8988T (cell line): ENCODE results near the gene ZNF331.

ENCODE experiments used
- DNase-seq: peaks from one replicate; pipeline ENCODE4 v3.0.0; 2011

Gene ZNF331

DNA sequence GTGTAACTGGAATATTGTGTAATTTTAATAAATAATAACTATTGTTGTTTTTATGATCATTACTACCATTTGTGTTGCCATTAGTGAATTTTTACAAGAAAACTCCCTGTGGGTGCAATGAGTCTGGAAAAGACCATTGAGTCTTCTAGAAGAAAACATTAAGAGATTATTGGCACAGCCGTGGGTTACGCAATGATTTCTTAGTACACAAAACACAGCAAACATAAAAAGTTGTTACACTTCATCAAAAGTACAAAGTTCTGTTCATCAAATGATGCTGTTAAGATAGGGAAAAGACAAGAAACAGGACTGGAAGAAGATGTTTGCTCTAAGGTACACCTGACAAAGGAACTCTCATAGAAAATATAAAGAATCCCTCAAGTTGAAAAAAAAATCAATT lies 41.6 kb downstream of the ZNF331 start:
- DNase-seq: no peak

DNA sequence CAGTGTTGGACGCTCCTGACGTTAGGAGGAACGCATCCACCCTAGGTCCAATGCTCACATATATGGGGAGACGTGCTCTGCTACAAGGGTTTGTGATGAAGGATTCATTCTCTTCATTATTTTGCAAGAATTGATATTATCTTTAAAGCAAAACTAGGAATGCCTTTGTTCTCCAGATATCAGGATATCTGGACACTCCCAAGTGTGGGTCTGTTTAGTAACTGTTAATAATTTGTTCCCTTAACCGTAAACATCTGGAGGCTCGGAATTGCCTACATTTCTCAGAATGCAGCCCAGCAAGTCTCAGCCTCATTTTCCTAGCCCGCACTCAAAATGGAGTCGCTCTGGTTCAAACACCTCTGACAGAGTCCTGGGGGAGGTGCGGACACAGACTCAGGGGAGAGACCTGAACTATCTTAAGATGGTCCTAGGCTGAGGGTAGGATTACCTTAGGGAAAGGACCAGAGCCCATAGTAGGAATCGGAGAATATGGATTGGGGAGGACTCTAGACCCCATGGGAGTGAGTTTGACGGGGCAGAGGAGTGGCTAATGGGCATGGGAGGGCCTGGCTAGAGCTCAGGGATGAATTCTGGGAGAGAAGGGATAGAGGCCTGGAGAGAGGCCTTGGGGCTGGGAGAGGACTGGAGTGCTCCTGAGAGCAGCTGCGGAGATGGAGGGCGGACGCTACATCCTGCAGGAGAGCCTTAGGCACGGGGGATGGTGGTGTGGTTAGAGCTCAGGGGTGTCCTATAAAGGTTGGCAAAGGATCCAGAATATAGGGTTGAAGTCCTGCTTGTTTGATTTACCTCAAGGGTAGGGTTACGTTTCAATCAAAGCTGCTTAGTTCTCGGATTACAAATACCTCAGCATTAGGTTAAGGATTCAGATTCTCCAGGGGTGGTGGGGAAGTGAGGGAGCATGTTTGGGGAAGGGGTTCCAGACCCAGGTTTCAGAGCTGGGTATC lies 43.2 kb downstream of the ZNF331 start:
- DNase-seq: no peak

- no peak for DNase-seq
Measured at GRCh38 chr19:53581871-53582279, 43.9 kb downstream of the ZNF331 start.

- no peak for DNase-seq
Measured at GRCh38 chr19:53583181-53583580, 45.2 kb downstream of the ZNF331 start.

DNA sequence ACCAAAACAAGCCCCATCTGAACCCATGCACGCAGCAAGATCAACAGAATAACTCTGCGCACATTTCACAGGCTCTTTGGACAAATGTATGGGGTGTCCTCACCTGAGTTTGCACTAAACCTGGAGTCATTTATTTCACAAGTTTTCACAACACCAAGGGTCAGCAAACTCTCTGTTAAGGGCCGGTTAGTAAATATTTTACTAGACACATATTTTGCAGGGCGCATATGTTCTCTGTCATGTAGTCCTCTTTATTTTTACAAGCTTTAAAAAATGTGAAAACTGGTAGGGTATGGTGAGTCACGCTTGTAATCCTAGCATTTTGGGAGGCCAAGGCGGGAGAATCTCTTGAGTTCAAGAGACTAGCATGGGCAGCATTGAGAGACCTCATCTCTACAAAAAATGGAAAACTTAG lies 48.3 kb downstream of the ZNF331 start:
- no peak for DNase-seq

- DNase-seq: no peak
Measured at GRCh38 chr19:53594811-53595509, 57.0 kb downstream of the ZNF331 start.

GRCh38 chr19:53595510-53595867 lies 57.5 kb downstream of the ZNF331 start:
- DNase-seq: no peak

- no peak for DNase-seq
Measured at GRCh38 chr19:53596056-53596455, 58.1 kb downstream of the ZNF331 start.

DNA sequence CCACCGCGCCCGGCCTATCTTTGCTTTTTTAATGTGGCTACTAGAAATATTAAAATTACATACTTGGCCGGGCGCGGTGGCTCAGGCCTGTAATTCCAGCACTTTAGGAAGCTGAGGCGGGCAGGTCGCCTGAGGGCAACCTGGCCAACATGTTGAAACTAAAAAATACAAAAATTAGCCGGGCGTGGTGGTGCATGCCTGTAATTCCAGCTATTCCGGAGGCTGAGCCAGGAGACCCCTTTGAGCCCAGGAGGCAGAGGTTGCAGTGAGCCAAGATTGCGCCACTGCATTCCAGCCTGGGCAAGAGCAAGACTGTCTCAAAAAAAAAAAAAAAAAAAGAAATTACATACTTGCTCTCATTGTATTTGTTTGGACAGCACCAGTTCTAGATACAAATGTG lies 59.1 kb downstream of the ZNF331 start:
- DNase-seq: no peak

GRCh38 chr19:53598361-53598760 lies 60.4 kb downstream of the ZNF331 start:
- no peak for DNase-seq

- DNase-seq: no peak
Measured at GRCh38 chr19:53600217-53600616, 62.3 kb downstream of the ZNF331 start.

- no peak for DNase-seq
Measured at GRCh38 chr19:53606031-53606430, 68.1 kb downstream of the ZNF331 start.

GRCh38 chr19:53608381-53608780 lies 70.4 kb downstream of the ZNF331 start:
- no peak for DNase-seq

- no peak for DNase-seq
Measured at GRCh38 chr19:53612762-53613526, 75.0 kb downstream of the ZNF331 start.

DNA sequence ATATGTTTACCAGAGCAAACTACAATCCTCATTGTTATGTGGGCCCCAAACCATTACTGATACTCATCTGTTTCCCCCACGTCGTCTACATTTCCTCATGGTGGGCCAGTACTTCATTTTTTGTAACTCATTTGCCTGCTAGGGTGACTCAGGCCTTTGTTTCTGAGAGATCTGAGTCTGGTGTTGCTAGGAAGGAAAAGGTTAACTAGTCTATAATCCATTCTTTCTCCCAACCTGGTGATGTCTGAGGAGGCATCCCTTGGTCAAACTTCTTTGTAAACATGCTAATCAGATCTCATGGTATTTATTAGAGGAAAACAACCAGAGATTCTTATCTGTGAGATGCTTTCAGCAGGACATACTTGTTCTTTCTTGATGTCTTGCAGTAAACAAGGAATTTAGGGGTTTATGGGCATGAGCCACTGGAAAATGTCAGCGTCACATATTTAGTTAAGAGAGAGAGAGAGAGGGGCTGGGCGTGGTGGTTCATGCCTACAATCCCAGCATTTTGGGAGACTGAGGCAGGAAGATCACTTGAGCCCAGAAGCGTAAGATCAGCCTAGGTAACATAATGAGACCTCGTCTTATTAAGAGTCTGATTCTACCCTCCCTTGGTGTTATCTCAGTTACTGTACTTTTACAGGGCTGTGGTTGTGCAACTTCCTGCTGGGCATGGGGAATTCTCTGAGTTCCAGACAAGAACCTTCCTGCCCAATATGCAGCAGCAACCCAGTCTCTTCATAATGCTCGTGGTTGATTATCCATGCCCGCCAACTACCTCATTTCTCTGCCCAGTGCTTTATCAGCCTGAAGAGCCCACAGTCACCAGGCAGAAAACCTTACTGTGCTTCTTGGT lies 84.2 kb downstream of the ZNF331 start:
- no peak for DNase-seq

DNA sequence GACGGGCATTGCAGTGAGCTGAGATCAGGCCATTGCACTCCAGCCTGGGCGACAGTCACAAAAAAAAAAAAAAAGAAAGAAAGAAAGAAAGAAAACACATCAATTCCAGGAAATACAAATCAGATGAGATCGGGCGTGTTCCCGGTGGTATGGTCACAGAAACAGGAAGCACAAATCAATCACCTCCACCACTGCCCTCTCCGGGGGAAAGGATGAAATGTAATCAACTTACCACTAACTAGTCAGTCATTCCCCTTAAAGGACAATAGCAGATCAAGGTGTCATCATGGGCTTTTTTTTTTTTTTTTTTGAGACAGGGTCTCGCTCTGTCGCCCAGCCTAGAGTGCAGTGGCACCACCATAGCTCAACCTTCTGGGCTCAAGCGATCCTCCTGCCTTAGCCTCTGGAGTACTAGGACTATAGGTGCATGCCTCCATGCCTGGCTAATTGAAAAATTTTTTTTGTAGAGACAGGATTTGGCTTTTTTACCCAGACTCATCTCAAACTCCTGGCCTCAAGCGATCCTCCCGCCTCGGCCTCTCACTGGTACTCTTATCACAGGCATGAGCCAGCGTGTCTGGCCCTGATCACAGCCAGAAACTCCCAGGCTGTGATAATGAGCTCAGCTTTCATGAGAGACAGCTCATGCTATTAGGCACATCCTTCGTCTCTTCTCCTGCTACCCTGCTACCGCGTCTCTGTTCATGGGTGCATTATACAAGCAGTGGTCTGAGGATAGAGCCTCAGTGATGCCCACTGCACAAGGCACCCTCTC lies 87.0 kb downstream of the ZNF331 start:
- no peak for DNase-seq

GRCh38 chr19:53626486-53626885 lies 88.5 kb downstream of the ZNF331 start:
- DNase-seq: no peak

GRCh38 chr19:53626976-53627375 lies 89.0 kb downstream of the ZNF331 start:
- no peak for DNase-seq
